HepG2 (cell line): ENCODE data around the gene SPC24. TPM values are rescaled to one million over a fixed set of nuclear protein-coding genes. Genes with fewer than 3 reads are reported as not detected.

Source experiments
- ATAC-seq: fragments of 200-7000 bp; cut with Tn5 transposase; 3 replicates; pipeline ENCODE4 v1.9.1; 2020; ENCODE audit warnings: mild to moderate bottlenecking, moderate library complexity
- BruUV-seq: library from RNA; stranded (reverse); fragments of 400-500 nt; replicated peaks from 2 replicates; lab custom pipeline; 2021; lab: Mats Ljungman, UMichigan
- CTCF ChIA-PET: fragments of 300-600 bp; formaldehyde crosslinking; extraction: SDS; loops from one replicate; lab custom pipeline; 2021; ENCODE audit warnings: low total read pairs, inconsistent platforms, low intra/inter-chr PET ratio; lab: Yijun Ruan, JAX
- POLR2A ChIA-PET: fragments of 350-600 bp; sonication (Branson Sonifier 250); formaldehyde crosslinking; loops from one replicate; lab custom pipeline; 2020; ENCODE audit warnings: antibody characterized with exemption, inconsistent platforms; lab: Yijun Ruan, JAX
- DNase-seq: peaks from one replicate; pipeline ENCODE4 v3.0.0-alpha.2; 2015; ENCODE audit warnings: low spot score
- FAIRE-seq: peaks from 3 replicates; lab custom pipeline; 2011; peaks lifted over from hg19 to GRCh38; lab: Jason Lieb, UNC
- H2AFZ ChIP-seq: one replicate; pipeline ENCODE4 v1.6.1; 2011; ENCODE audit warnings: low read length, inconsistent platforms
- H3K27ac ChIP-seq: fragments of 300-600 bp; 3 replicates; pipeline ENCODE4 v1.8.0; 2011; ENCODE audit warnings: mixed run types, mild to moderate bottlenecking, mixed read lengths, low read length, inconsistent platforms; ENCODE audit not compliant: insufficient read depth; ENCODE audit errors: extremely low read length
- H3K27me3 ChIP-seq, 2 experiments: fragments of 200-600 bp in 1 of 2; 2 replicates in 1 of 2; 3 replicates in 1 of 2; pipeline versions ENCODE4 v1.6.0 to v1.8.0; 2011; ENCODE audit warnings: low read length in 2 of 2, mild to moderate bottlenecking in 2 of 2, moderate library complexity in 2 of 2, inconsistent platforms in 1 of 2; ENCODE audit not compliant: insufficient read depth in 2 of 2, control insufficient read depth in 1 of 2
- H3K36me3 ChIP-seq, 2 experiments: fragments of 200-600 bp in 1 of 2; replicated peaks in 1 of 2; 2 replicates in 1 of 2; 3 replicates in 1 of 2; pipeline versions ENCODE4 v1.5.1 to v1.8.0; 2011; ENCODE audit warnings: low read length in 2 of 2, inconsistent platforms in 1 of 2; ENCODE audit not compliant: insufficient read depth in 2 of 2, control insufficient read depth in 1 of 2
- H3K4me1 ChIP-seq: 2 replicates; pipeline ENCODE4 v1.5.1; 2012; ENCODE audit warnings: low read length, inconsistent platforms; ENCODE audit not compliant: insufficient read depth
- H3K4me2 ChIP-seq: 2 replicates; pipeline ENCODE4 v1.6.0; 2011; ENCODE audit warnings: low read depth, low read length, inconsistent platforms
- H3K4me3 ChIP-seq, 3 experiments: fragments of 200-600 bp in 1 of 3; sonication (generic), shearing (Covaris generic) in 1 of 3; replicated peaks in 1 of 3; 2 replicates each; pipeline ENCODE4 v1.5.1; 2011 to 2016; ENCODE audit warnings: low read length in 3 of 3, inconsistent platforms in 2 of 3, low read depth in 2 of 3, mild to moderate bottlenecking in 2 of 3, control low read depth in 1 of 3, mixed read lengths in 1 of 3; ENCODE audit not compliant: insufficient read depth in 1 of 3
- H3K79me2 ChIP-seq: one replicate; pipeline ENCODE4 v1.6.1; 2011; ENCODE audit warnings: low read length, inconsistent platforms; ENCODE audit not compliant: insufficient read depth
- H3K9ac ChIP-seq: 2 replicates; pipeline ENCODE4 v1.6.0; 2011; ENCODE audit warnings: mild to moderate bottlenecking, low read depth, low read length, inconsistent platforms; ENCODE audit not compliant: insufficient read depth
- H3K9me3 ChIP-seq: 2 replicates; pipeline ENCODE4 v1.5.1; 2012; ENCODE audit warnings: mild to moderate bottlenecking, low read length
- H4K20me1 ChIP-seq: 2 replicates; pipeline ENCODE4 v1.6.0; 2011; ENCODE audit warnings: inconsistent platforms, mild to moderate bottlenecking, low read length, moderate library complexity; ENCODE audit not compliant: insufficient read depth
- ARNT ChIP-seq: fragments of 450-650 bp; IDR thresholded peaks from 2 replicates; pipeline ENCODE4 v1.6.1; 2017
- CREM ChIP-seq, 2 experiments: sonication (generic) in 1 of 2; formaldehyde crosslinking in 1 of 2; IDR thresholded peaks; 2 replicates each; pipeline versions ENCODE4 v1.4.0 to v1.6.1; 2016 to 2020; ENCODE audit warnings: antibody characterized with exemption in 1 of 2, mild to moderate bottlenecking in 1 of 2, missing genetic modification reagents in 1 of 2
- FOXP1 ChIP-seq, 2 experiments: fragments of 450-650 bp in 1 of 2; IDR thresholded peaks; 2 replicates each; pipeline ENCODE4 v1.6.1; 2017 to 2018; ENCODE audit warnings: antibody characterized with exemption in 1 of 2
- HES4 ChIP-seq: sonication (generic); formaldehyde crosslinking; IDR thresholded peaks from 2 replicates; pipeline ENCODE4 v1.9.0; 2021; ENCODE audit warnings: mild to moderate bottlenecking, missing genetic modification reagents, borderline replicate concordance
- MAFG ChIP-seq: sonication (generic); formaldehyde crosslinking; IDR thresholded peaks from 2 replicates; pipeline ENCODE4 v1.5.1; 2020; ENCODE audit warnings: mild to moderate bottlenecking, missing genetic modification reagents
- RAD21 ChIP-seq: fragments of 450-650 bp; formaldehyde crosslinking; IDR thresholded peaks from 2 replicates; pipeline ENCODE4 v1.5.0; 2020; ENCODE audit warnings: mild to moderate bottlenecking
- TP53 ChIP-seq: sonication (generic); formaldehyde crosslinking; conservative IDR thresholded peaks from 2 replicates; pipeline ENCODE4 v1.4.0; 2020; ENCODE audit warnings: missing genetic modification reagents
- ZMYM3 ChIP-seq: sonication (generic); formaldehyde crosslinking; IDR thresholded peaks from 2 replicates; pipeline ENCODE4 v1.5.1; 2020; ENCODE audit warnings: mild to moderate bottlenecking, missing genetic modification reagents
- ZNF34 ChIP-seq: sonication (generic); formaldehyde crosslinking; IDR thresholded peaks from 2 replicates; pipeline ENCODE4 v1.4.0; 2020; ENCODE audit warnings: mild to moderate bottlenecking, missing genetic modification reagents, borderline replicate concordance
- ZNF629 ChIP-seq: sonication (generic); formaldehyde crosslinking; conservative IDR thresholded peaks from 2 replicates; pipeline ENCODE4 v1.5.0; 2020; ENCODE audit warnings: missing genetic modification reagents
- ZSCAN9 ChIP-seq: IDR thresholded peaks from 2 replicates; pipeline ENCODE4 v1.6.1; 2016; ENCODE audit warnings: borderline replicate concordance
- WGBS: methylation state at CpG from one replicate; pipeline ENCODE4 v1.1.6; 2017; ENCODE audit warnings: low lambda C conversion rate; 5-methylcytosine and 5-hydroxymethylcytosine counted together
- in situ Hi-C: cut with HindIII; loops from 2 replicates; pipeline ENCODE4 v1.10.0; 2017; ENCODE audit warnings: low pct_unique_long_range_greater_than_20kb; ENCODE audit not compliant: extremely low pct_ligation_motif_present
- intact Hi-C: fragments of 100-400 bp; cut with micrococcal nuclease; formaldehyde crosslinking; loops from one replicate; pipeline ENCODE4 v1.10.0; 2022; ENCODE audit not compliant: unreplicated experiment
- polyA plus RNA-seq, 8 experiments: library from polyadenylated mRNA; depleted of rRNA in 3 of 8; stranded (reverse) in 7 of 8; unstranded in 1 of 8; fragments of >200 nt; fragmentation: Illumina TruSeq in 4 of 8; extraction: Trizol in 4 of 8; gene quantifications; 2 replicates each; pipeline versions ENCODE4 v1.2.1 to v1.2.3, GENCODE V29; 2011 to 2016; ENCODE audit warnings: low read depth in 4 of 8, missing spikeins in 1 of 8, mixed read lengths in 1 of 8; ENCODE audit not compliant: insufficient read depth in 1 of 8
- total RNA-seq, 5 experiments: library from RNA; depleted of rRNA; stranded (reverse); fragments of >200 nt; fragmentation: Illumina TruSeq; extraction: Trizol; gene quantifications; 2 replicates each; pipeline ENCODE4 v1.2.3, GENCODE V29; 2016; ENCODE audit warnings: low read depth in 1 of 5
- TF ChIP-seq, protein P1 (sequence below): IDR thresholded peaks from 2 replicates; pipeline ENCODE4 v1.6.1; 2016; ENCODE audit warnings: control low read depth
- TF ChIP-seq, protein P2 (sequence below): sonication (generic); formaldehyde crosslinking; IDR thresholded peaks from 2 replicates; pipeline ENCODE4 v1.5.0; 2020; ENCODE audit warnings: mild to moderate bottlenecking, missing genetic modification reagents

SPC24 gene
- total and polyA plus RNA-seq, 2 of the 13 experiments (the other 11 are each of a cell fraction or from before 2014, with no cell fraction given) = 10.0 to 46.2 TPM

DNA sequence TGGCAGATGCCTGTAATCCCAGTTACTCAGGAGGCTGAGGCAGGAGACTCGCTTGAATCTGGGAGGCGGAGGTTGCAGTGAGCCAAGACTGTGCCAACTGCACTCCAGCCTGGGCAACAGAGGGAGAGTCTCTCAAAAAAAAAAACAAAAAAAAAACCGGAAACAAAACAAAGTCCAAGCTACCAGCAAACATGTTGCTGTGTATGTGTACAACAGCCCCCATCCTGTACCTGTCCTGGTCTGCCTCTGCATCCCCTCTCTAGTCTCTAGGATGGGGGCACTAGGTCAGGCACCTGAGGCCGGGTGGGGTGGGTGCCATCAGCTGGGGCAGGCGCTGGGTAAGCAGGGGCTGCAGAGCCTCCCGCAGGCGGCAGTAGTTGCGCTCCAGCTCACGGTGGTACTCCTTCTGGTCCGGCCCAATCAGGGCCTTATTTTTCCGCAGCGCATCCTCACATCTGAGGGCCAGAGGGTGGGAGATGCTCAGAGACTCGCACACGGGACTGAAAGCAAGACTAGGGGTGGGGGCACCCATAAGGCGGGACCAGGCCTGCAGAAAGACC, 44.5 kb upstream of the SPC24 start (continued):
- TF ChIP-seq RAD21 = no peak

DNA sequence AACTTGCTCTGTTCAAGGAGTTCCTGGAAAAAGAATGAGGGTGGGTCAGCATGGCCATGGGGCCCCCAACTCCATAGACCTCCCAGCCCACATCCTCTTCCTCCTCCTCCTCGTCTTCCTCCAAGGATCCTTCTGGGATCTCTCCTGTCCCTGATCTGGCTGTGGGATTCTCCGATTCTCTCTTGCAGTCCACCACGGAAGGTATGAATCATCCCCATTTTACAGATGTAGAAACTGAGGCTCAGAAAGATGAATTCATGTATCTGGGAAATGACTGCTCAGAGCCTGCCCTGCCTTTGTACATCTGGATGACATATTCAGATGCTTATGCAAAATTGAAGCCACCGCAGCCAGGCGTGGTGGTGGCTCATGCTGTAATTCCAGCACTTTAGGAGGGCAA, 43.9 kb upstream of the SPC24 start:
- no peak overlapping the region for H3K27ac ChIP-seq
- H3K9me3 ChIP-seq = no peaks in the 10 kb centered on the region
- no peak for FAIRE-seq
- ChIA-PET CTCF (no interaction called here), POLR2A (interaction anchor here (0.8 kb wide), 1 partner anchor 70 kb away, joined by 4 read pairs; no protein-coding TSS in a partner anchor)
- peaks cover 2 to 6% of the 10 kb centered on the region in 2 experiments; a peak in 1 of 5 replicates for H3K36me3 ChIP-seq
- ATAC-seq = no peak
- WGBS = 93% methylated on average over 5 of the region's 5 CpGs
- no peak overlapping the region for H2AFZ ChIP-seq
- no TSS peak for BruUV-seq
- H3K4me1 ChIP-seq = peaks cover 18% of the 10 kb centered on the region
- H4K20me1 ChIP-seq = no peaks in the 10 kb centered on the region
- no peak for TF ChIP-seq ZSCAN9 (CRISPR knock-in tag)
- peak; percentile 48; the same call in 1 of the 2 replicates for TF ChIP-seq ZMYM3 (CRISPR knock-in tag)
- peak; percentile 90 for TF ChIP-seq ZNF629 (CRISPR knock-in tag)
- TF ChIP-seq FOXP1 (IDR thresholded peaks at IDR 0.05) = no peak
- no peak for TF ChIP-seq FOXP1 (CRISPR knock-in tag; IDR thresholded peaks at IDR 0.05)
- no peak for DNase-seq
- H3K9ac ChIP-seq = no peak overlapping the region
- in situ Hi-C loops = loop anchor here (5.0 kb wide), 1 partner anchor 42 kb away; the partner anchor contains the start of gene SPC24
- no peaks in the 10 kb centered on the region for H3K79me2 ChIP-seq
- H3K4me2 ChIP-seq = no peak overlapping the region
- H3K4me3 ChIP-seq = no peak overlapping the region
- intact Hi-C loops = no loop called here
- no peaks in the 10 kb centered on the region; a peak in 1 of 5 replicates for H3K27me3 ChIP-seq

DNA sequence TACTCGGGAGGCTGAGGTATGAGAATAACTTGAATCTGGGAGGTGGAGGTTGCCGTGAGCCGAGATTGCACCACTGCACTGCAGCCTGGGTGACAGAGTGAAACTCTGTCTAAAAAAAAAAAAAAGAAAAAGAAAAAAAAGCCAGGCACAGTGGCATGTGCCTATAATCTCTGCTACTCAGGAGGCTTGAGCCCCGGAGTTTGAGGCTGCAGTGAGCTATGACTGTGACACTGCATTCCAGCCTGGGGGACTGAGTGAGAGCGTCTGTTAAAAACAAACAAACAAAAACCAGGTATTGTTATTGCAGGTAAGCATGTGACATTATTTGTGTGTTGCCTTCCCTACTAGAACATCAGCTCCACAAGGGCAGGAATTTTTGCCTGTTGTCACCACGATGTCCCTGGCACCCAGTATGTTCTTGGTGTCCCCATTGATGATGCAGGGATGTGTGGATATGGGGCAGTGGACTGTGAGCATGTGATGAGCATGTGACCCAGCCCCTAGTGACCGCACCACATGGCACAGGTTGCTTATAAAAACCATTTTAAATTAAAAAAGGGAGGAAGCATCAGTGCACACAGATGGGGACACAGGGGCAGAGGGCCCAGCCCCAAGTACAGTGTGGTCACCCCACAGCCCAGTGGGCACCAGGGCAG, 43.3 kb upstream of the SPC24 start:
- no TSS peak for BruUV-seq
- no peaks in the 10 kb centered on the region for H3K9me3 ChIP-seq
- ChIA-PET CTCF (no interaction called here), POLR2A (interaction anchor here (1.7 kb wide), 1 partner anchor 56 kb away, joined by 21 read pairs; no protein-coding TSS in a partner anchor)
- no peaks in the 10 kb centered on the region for H4K20me1 ChIP-seq
- no peak overlapping the region for H3K4me3 ChIP-seq
- no peak overlapping the region for H3K27ac ChIP-seq
- no peak overlapping the region for H2AFZ ChIP-seq
- peaks cover 18% of the 10 kb centered on the region for H3K4me1 ChIP-seq
- peaks cover 2 to 10% of the 10 kb centered on the region in 2 experiments; a peak in 1 of 5 replicates for H3K36me3 ChIP-seq
- no peak overlapping the region for H3K9ac ChIP-seq
- ATAC-seq (no peak), FAIRE-seq (peak; percentile 26), DNase-seq (no peak)
- no peaks in the 10 kb centered on the region; a peak in 1 of 5 replicates for H3K27me3 ChIP-seq
- no peaks in the 10 kb centered on the region for H3K79me2 ChIP-seq
- 79% methylated on average over 7 of the region's 7 CpGs for WGBS
- in situ Hi-C loops (loop anchor here (5.0 kb wide), 1 partner anchor 42 kb away; the partner anchor contains the start of gene SPC24), intact Hi-C loops (no loop called here)
- no peak overlapping the region for H3K4me2 ChIP-seq
- TF ChIP-seq MAFG (CRISPR knock-in tag) = no peak
- no peak for TF ChIP-seq ZNF34 (CRISPR knock-in tag)
- TF ChIP-seq, protein P1, sequence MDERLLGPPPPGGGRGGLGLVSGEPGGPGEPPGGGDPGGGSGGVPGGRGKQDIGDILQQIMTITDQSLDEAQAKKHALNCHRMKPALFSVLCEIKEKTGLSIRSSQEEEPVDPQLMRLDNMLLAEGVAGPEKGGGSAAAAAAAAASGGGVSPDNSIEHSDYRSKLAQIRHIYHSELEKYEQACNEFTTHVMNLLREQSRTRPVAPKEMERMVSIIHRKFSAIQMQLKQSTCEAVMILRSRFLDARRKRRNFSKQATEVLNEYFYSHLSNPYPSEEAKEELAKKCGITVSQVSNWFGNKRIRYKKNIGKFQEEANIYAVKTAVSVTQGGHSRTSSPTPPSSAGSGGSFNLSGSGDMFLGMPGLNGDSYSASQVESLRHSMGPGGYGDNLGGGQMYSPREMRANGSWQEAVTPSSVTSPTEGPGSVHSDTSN (CRISPR knock-in tag) = no peak
- TF ChIP-seq, protein P2, sequence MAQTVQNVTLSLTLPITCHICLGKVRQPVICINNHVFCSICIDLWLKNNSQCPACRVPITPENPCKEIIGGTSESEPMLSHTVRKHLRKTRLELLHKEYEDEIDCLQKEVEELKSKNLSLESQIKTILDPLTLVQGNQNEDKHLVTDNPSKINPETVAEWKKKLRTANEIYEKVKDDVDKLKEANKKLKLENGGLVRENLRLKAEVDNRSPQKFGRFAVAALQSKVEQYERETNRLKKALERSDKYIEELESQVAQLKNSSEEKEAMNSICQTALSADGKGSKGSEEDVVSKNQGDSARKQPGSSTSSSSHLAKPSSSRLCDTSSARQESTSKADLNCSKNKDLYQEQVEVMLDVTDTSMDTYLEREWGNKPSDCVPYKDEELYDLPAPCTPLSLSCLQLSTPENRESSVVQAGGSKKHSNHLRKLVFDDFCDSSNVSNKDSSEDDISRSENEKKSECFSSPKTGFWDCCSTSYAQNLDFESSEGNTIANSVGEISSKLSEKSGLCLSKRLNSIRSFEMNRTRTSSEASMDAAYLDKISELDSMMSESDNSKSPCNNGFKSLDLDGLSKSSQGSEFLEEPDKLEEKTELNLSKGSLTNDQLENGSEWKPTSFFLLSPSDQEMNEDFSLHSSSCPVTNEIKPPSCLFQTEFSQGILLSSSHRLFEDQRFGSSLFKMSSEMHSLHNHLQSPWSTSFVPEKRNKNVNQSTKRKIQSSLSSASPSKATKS (CRISPR knock-in tag) = no peak
- no peak for TF ChIP-seq TP53 (CRISPR knock-in tag)
- TF ChIP-seq HES4 (CRISPR knock-in tag) = no peak
- TF ChIP-seq CREM (IDR thresholded peaks at IDR 0.05) = no peak
- no peak for TF ChIP-seq CREM (CRISPR knock-in tag; IDR thresholded peaks at IDR 0.05)
- no peak for TF ChIP-seq ARNT
